Upper lobe of left lung (tissue), 6 donors: ENCODE results near the gene SDK1. TPM values are rescaled to one million over a fixed set of nuclear protein-coding genes. Genes with fewer than 3 reads are reported as not detected.

Source experiments
- ATAC-seq, 2 donors: fragments of 200-7000 bp; cut with Tn5 transposase; one replicate each; pipeline ENCODE4 v1.9.1; 2022; ENCODE audit warnings: mild to moderate bottlenecking in 2 of 2, moderate library complexity in 2 of 2; ENCODE audit not compliant: low FRiP score in 2 of 2
- DNase-seq, 2 donors: peaks; one replicate each; pipeline ENCODE4 v3.0.0-alpha.2; 2019 to 2020
- H3K27ac ChIP-seq, 4 donors: fragments of 200-600 bp; sonication (generic); one replicate each; pipeline ENCODE4 v1.5.1; 2016 to 2019
- H3K27me3 ChIP-seq, 4 donors: fragments of 200-600 bp; sonication (generic); one replicate each; pipeline ENCODE4 v1.5.1; 2017 to 2019
- H3K36me3 ChIP-seq, 4 donors: fragments of 200-600 bp; sonication (generic); one replicate each; pipeline ENCODE4 v1.5.1; 2016 to 2019
- H3K4me1 ChIP-seq, 4 donors: fragments of 200-600 bp; sonication (generic); one replicate each; pipeline ENCODE4 v1.5.1; 2018 to 2019
- H3K4me3 ChIP-seq, 4 donors: fragments of 200-600 bp; sonication (generic); one replicate each; pipeline ENCODE4 v1.5.1; 2017 to 2019; ENCODE audit warnings: mild to moderate bottlenecking in 2 of 4, moderate library complexity in 1 of 4
- H3K9me3 ChIP-seq, 4 donors: fragments of 200-600 bp; sonication (generic); one replicate each; pipeline ENCODE4 v1.5.1; 2018 to 2019
- CTCF ChIP-seq, 6 experiments: fragments of 450-650 bp in 4 of 6; fragments of 200-600 bp in 2 of 6; sonication (generic) in 2 of 6; IDR thresholded peaks; one replicate each; pipeline ENCODE4 v1.5.1; 2016 to 2019; ENCODE audit warnings: antibody characterized with exemption in 6 of 6
- EP300 ChIP-seq, 4 donors: sonication (generic); formaldehyde crosslinking; IDR thresholded peaks; one replicate each; pipeline ENCODE4 v1.5.1; 2017; ENCODE audit warnings: antibody characterized with exemption in 4 of 4, control low read depth in 2 of 4
- POLR2A ChIP-seq, 4 donors: fragments of 450-650 bp; IDR thresholded peaks; one replicate each; pipeline ENCODE4 v1.5.1; 2016 to 2017; ENCODE audit warnings: antibody characterized with exemption in 4 of 4, mild to moderate bottlenecking in 2 of 4
- POLR2AphosphoS5 ChIP-seq, 2 donors: sonication (generic); formaldehyde crosslinking; IDR thresholded peaks; one replicate each; pipeline ENCODE4 v1.5.1; 2017; ENCODE audit warnings: antibody characterized with exemption in 2 of 2
- WGBS, 2 donors: methylation state at CpG; one replicate each; pipeline ENCODE4 v1.1.5; 2017 to 2018; 5-methylcytosine and 5-hydroxymethylcytosine counted together
- total RNA-seq, 6 donors: library from RNA; depleted of rRNA in 4 of 6; stranded (reverse); fragments of >200 nt in 4 of 6; gene quantifications; one replicate each; pipeline versions ENCODE4 v1.1.0 to v1.2.1, GENCODE V29; 2016 to 2021
- donor health status: DM: no; HTN: no; CAD: no; lungs with moderate emphysema.
- donor health status: DM: no; HTN: yes; CAD: no; lungs with severe emphysema.

Gene SDK1
- total RNA-seq, 6 donors from 2014 or later: 9.3 to 90.1 (median 11.8) TPM

DNA sequence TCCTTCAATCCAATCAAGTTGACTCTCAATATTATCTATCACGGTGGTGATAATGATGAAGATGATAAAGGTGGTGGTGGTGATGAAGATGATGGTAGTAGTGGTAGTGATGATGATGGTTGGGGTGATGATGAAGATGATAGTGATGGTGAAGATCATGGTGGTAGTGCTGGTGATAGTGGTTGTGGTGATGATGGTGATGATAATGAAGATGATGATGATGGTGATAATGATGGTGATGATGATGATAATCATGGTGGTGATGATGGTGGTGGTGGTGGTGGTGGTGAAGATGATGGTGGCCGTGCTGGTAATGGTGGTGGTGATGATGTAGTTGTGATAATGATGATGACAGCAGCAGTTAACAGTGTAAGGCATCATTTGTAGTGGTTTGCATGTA, 29.8 kb upstream of the SDK1 start:
- no peak for ATAC-seq
- no peaks in the 10 kb centered on the region for H3K9me3 ChIP-seq
- no peaks in the 10 kb centered on the region for H3K36me3 ChIP-seq
- H3K27me3 ChIP-seq: no peaks in the 10 kb centered on the region
- TF ChIP-seq POLR2AphosphoS5 (IDR thresholded peaks at IDR 0.05) (no peak), EP300 (IDR thresholded peaks at IDR 0.05) (no peak), CTCF (IDR thresholded peaks at IDR 0.05) (no peak), POLR2A (IDR thresholded peaks at IDR 0.05) (no peak)
- no peaks in the 10 kb centered on the region for H3K4me1 ChIP-seq
- WGBS, 2 donors: 87 to 92% methylated on average over 2 of the region's 2 CpGs
- H3K27ac ChIP-seq: no peak overlapping the region
- no peak for DNase-seq
- H3K4me3 ChIP-seq: no peak overlapping the region

DNA sequence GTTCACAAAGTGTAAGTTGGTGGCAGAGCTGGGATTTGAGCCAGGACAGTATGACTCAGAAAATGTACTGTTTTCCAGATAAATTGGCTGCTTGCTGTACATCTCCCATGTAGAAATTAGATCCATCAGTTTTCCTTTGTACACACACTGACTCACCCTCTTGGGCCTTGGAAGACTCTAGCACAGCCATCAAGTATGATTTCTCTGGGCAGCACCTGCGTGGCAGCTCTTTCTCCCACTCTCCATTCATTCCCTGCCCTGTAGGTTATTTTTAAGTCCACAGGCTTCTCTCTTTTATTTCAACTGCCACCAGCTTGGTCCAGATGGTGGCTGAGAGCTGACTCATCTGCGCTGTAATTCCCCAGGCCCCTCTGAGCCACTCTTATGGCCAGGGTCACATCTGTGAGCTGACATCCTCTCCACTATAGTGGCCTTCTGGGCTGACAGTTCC, 28.3 kb upstream of the SDK1 start:
- Histone ChIP-seq H3K36me3 (no peaks in the 10 kb centered on the region), H3K9me3 (no peaks in the 10 kb centered on the region), H3K4me1 (no peaks in the 10 kb centered on the region), H3K27me3 (no peaks in the 10 kb centered on the region), H3K27ac (no peak overlapping the region), H3K4me3 (no peak overlapping the region)
- DNase-seq (no peak), ATAC-seq (no peak)
- 79 to 85% methylated on average over 2 of the region's 2 CpGs for WGBS, 2 donors
- TF ChIP-seq EP300 (IDR thresholded peaks at IDR 0.05) (no peak), CTCF (IDR thresholded peaks at IDR 0.05) (no peak), POLR2A (IDR thresholded peaks at IDR 0.05) (no peak), POLR2AphosphoS5 (IDR thresholded peaks at IDR 0.05) (no peak)

- H3K27me3 ChIP-seq: no peaks in the 10 kb centered on the region
- no peaks in the 10 kb centered on the region for H3K4me1 ChIP-seq
- H3K36me3 ChIP-seq: no peaks in the 10 kb centered on the region
- TF ChIP-seq POLR2AphosphoS5 (IDR thresholded peaks at IDR 0.05) (no peak), EP300 (IDR thresholded peaks at IDR 0.05) (no peak), POLR2A (IDR thresholded peaks at IDR 0.05) (no peak), CTCF (IDR thresholded peaks at IDR 0.05) (no peak)
- H3K27ac ChIP-seq: no peak overlapping the region
- H3K9me3 ChIP-seq: no peaks in the 10 kb centered on the region
- no peak for DNase-seq
- no peak for ATAC-seq
- no peak overlapping the region for H3K4me3 ChIP-seq
- WGBS, 2 donors: 76 to 81% methylated on average over 1 of the region's 1 CpG
Measured at GRCh38 chr7:3274131-3274530, 26.9 kb upstream of the SDK1 start.

DNA sequence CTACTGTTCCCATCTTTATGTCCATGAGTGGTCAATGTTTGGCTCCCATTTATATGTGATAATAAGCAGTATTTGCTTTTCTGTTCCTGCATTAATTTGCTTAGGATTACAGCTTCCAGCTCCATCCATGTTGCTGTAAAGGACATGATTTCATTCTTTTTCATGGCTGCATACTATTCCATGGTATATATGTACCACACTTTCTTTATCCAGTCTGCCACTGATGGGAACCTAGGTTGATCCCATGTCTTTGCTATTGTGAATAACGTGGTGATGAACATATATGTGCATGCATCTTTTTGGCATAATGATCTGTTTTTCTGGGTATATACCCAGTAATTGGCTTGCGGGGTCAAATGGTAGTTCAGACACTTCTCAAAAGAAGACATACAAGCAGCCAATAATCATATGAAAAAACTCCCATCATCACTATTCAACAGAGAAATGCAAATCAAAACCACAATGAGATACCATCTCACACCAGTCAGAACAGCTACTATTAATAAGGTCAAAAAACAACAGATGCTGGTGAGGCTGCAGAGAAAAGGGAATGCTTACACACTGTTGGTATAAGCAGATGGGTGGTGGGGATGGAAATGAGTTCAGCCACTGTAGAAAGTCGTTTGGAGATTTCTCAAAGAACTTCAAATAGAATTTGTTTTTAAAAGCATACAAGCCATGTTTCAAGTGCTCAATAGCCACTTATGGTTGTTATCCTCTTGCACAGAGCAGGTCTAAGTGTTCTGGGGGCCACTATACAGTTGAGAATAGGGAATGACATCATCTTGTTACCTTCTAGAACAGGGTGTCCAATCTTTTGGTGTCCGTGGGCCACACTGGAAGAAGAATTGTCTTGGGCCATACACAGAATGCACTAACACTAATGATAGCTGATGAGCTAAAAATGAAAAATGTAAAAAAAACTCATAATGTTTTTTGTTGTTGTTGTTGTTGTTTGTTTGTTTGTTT, 23.2 kb upstream of the SDK1 start:
- ATAC-seq: no peak
- no peaks in the 10 kb centered on the region for H3K9me3 ChIP-seq
- H3K36me3 ChIP-seq: no peaks in the 10 kb centered on the region
- H3K27me3 ChIP-seq: no peaks in the 10 kb centered on the region
- 66% methylated on average over 4 of the region's 4 CpGs for WGBS, 2 donors
- H3K27ac ChIP-seq: no peak overlapping the region
- no peaks in the 10 kb centered on the region for H3K4me1 ChIP-seq
- no peak overlapping the region for H3K4me3 ChIP-seq
- DNase-seq: no peak
- TF ChIP-seq POLR2AphosphoS5 (IDR thresholded peaks at IDR 0.05): no peak
- TF ChIP-seq POLR2A (IDR thresholded peaks at IDR 0.05): no peak
- TF ChIP-seq EP300 (IDR thresholded peaks at IDR 0.05): no peak
- no peak for TF ChIP-seq CTCF (IDR thresholded peaks at IDR 0.05)
